ENCODE results near the gene C20orf204. TPM values are rescaled to one million over a fixed set of nuclear protein-coding genes. Genes with fewer than 3 reads are reported as not detected.

The C20orf204 gene
- polyA plus RNA-seq, 1 donor from 2014 or later, result 6.0 TPM

- Histone ChIP-seq H3K27ac (ENCODE audit: low read length) (no peak overlapping the region), H3K79me2 (replicated peaks; ENCODE audit: insufficient read depth, low read length) (peaks cover 7% of the 10 kb centered on the region), H3F3A (ENCODE audit: insufficient read depth, low read length, poor library complexity, severe bottlenecking) (no peaks in the 10 kb centered on the region), H3K27me3 (ENCODE audit: insufficient read depth, low read depth, low read length) (no peaks in the 10 kb centered on the region), H3K4me2 (ENCODE audit: low read length) (no peak overlapping the region), H2AFZ (ENCODE audit: low read depth, low read length) (no peak overlapping the region), H3K36me3 (ENCODE audit: insufficient read depth, low read length) (no peaks in the 10 kb centered on the region), H3K4me3 (ENCODE audit: low read length) (no peak overlapping the region), H3K9me3 (ENCODE audit: low read length) (no peaks in the 10 kb centered on the region), H3K9ac (ENCODE audit: low read length) (no peak overlapping the region), H4K20me1 (ENCODE audit: insufficient read depth) (no peaks in the 10 kb centered on the region), H3K9me2 (ENCODE audit: insufficient read depth, low read length) (no peaks in the 10 kb centered on the region)
- TF ChIP-seq TAF1 (IDR thresholded peaks at IDR 0.05; ENCODE audit: low read depth), result no peak
- TF ChIP-seq SMC3 (conservative IDR thresholded peaks at IDR 0.05; ENCODE audit: poor library complexity), result no peak
- no peak for TF ChIP-seq EP300 (conservative IDR thresholded peaks at IDR 0.05; ENCODE audit: poor library complexity, severe bottlenecking)
- no peak for TF ChIP-seq POLR2AphosphoS5 (IDR thresholded peaks at IDR 0.05)
- TF ChIP-seq REST (IDR thresholded peaks at IDR 0.05; ENCODE audit: borderline replicate concordance), result no peak
- TF ChIP-seq MXI1 (conservative IDR thresholded peaks at IDR 0.05; ENCODE audit: poor library complexity, severe bottlenecking), result no peak
These were observed 29.3 kb downstream of the C20orf204 start for GRCh38 chr20:64065062-64065973.

DNA sequence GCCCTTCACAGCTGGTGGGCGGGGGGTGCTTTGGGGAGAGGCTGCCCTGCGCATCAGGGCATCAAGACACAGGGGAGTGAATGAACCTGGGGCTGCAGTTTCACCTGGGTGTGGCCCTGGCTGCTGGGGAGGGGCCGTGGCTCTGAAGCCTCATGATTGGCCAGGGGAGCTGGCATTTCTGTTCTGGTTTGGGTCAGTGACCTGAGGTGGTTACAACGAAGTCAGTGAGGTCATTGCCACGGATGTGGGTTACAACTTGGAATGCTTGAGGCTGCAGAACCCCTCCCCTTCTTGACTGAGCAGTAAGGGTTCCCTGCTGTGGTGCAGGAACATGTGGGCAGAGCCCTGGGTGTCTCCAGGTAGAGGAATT, 30.0 kb downstream of the C20orf204 start:
- Histone ChIP-seq H3K9me2 (ENCODE audit: insufficient read depth, low read length) (no peaks in the 10 kb centered on the region), H3K9ac (ENCODE audit: low read length) (no peak overlapping the region), H2AFZ (ENCODE audit: low read depth, low read length) (no peak overlapping the region), H3K9me3 (ENCODE audit: low read length) (no peaks in the 10 kb centered on the region), H3K4me3 (ENCODE audit: low read length) (no peak overlapping the region), H4K20me1 (ENCODE audit: insufficient read depth) (no peaks in the 10 kb centered on the region), H3K27ac (ENCODE audit: low read length) (no peak overlapping the region), H3K4me2 (ENCODE audit: low read length) (no peak overlapping the region), H3K79me2 (replicated peaks; ENCODE audit: insufficient read depth, low read length) (peaks cover 7% of the 10 kb centered on the region), H3K27me3 (ENCODE audit: insufficient read depth, low read depth, low read length) (no peaks in the 10 kb centered on the region), H3K36me3 (ENCODE audit: insufficient read depth, low read length) (no peaks in the 10 kb centered on the region), H3F3A (ENCODE audit: insufficient read depth, low read length, poor library complexity, severe bottlenecking) (no peaks in the 10 kb centered on the region)
- TF ChIP-seq CTCF (IDR thresholded peaks at IDR 0.05; ENCODE audit: poor library complexity, severe bottlenecking) (no peak), TAF1 (IDR thresholded peaks at IDR 0.05; ENCODE audit: low read depth) (no peak), EZH2 (IDR thresholded peaks at IDR 0.05; ENCODE audit: borderline replicate concordance, insufficient read depth, low read length, poor library complexity, severe bottlenecking) (no peak), RAD21 (conservative IDR thresholded peaks at IDR 0.05) (no peak)

Measured in neural cell (in vitro differentiated cells).